Thymus (tissue), 11 donors: Measurements from ENCODE around the gene ZBTB7C. TPM values are rescaled to one million over a fixed set of nuclear protein-coding genes. Genes with fewer than 3 reads are reported as not detected.

Experiments
- DNase-seq, 9 donors: peaks; one replicate each; pipeline ENCODE4 v3.0.0-alpha.2; 2013; ENCODE audit warnings: low spot score in 9 of 9, low read depth in 6 of 9, missing footprints in 1 of 9
- H3K27ac ChIP-seq, 2 donors: one replicate each; pipeline ENCODE4 v1.5.1; 2013; ENCODE audit warnings: control low read depth in 1 of 2, low read depth in 1 of 2, low read length in 1 of 2, mild to moderate bottlenecking in 1 of 2, moderate library complexity in 1 of 2
- H3K27me3 ChIP-seq, 2 donors: one replicate each; pipeline ENCODE4 v1.5.1; 2013; ENCODE audit warnings: low read length in 1 of 2; ENCODE audit not compliant: control insufficient read depth in 2 of 2, insufficient read depth in 1 of 2
- H3K36me3 ChIP-seq, 2 donors: one replicate each; pipeline ENCODE4 v1.5.1; 2013; ENCODE audit warnings: low read length in 1 of 2, mild to moderate bottlenecking in 1 of 2, moderate library complexity in 1 of 2; ENCODE audit not compliant: control insufficient read depth in 2 of 2, insufficient read depth in 2 of 2
- H3K4me1 ChIP-seq, 2 donors: one replicate each; pipeline ENCODE4 v1.5.1; 2013; ENCODE audit warnings: low read length in 2 of 2; ENCODE audit not compliant: control insufficient read depth in 2 of 2, insufficient read depth in 2 of 2
- H3K4me3 ChIP-seq, 2 donors: one replicate each; pipeline ENCODE4 v1.5.1; 2013; ENCODE audit warnings: low read length in 2 of 2, control low read depth in 1 of 2, mild to moderate bottlenecking in 1 of 2
- H3K9me3 ChIP-seq, 2 donors: one replicate each; pipeline ENCODE4 v1.5.1; 2013; ENCODE audit warnings: low read length in 1 of 2, mild to moderate bottlenecking in 1 of 2; ENCODE audit not compliant: control insufficient read depth in 2 of 2, insufficient read depth in 1 of 2
- WGBS: extraction: QIAGEN DNeasy Blood & Tissue Kit; methylation state at CpG from one replicate; pipeline ENCODE4 v1.1.7; 2013; 5-methylcytosine and 5-hydroxymethylcytosine counted together
- polyA plus RNA-seq: library from polyadenylated mRNA; stranded (reverse); fragments of 200-250 nt; gene quantifications from one replicate; pipeline ENCODE4 v1.2.3, GENCODE V29; 2013
- total RNA-seq: library from RNA; stranded (reverse); fragments of 120-200 nt; gene quantifications from one replicate; pipeline ENCODE4 v1.2.4, GENCODE V29; 2013
- donor health status: healthy.

Gene ZBTB7C
- total and polyA plus RNA-seq, 2 donors: 0.14 to 0.73 TPM

DNA sequence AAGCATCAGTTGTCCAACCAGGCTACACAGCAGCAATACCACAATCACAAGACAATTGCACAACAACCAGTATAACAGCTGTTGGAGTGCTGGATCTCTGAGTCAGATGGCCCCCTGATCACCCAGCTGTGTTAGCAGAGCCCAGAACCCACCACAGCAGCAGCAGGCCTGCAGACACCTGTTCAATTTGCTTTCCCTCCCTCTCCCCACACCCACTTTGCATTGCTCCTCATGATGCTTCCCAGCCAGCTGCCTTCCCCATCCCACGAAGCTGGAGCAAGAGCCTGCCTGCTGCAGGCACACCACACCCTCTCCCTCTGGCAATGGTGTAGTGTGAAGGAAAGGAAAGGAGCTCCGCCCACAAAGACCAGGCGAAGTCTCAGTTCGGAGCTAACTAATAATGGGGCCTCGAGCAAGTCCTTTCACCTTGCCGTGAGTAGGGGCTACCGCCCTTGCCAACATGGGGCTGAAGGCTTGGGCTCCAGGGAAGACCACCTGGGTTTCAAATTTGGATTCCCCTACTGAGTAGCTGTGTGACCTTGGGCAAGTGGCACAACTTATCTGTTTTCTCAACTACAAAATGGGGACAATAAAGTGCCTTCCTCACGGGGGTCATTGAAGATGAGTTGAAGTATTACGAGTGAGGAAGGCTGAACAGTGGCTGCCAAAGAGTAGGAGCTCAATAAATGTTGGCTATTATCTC lies 19.4 kb upstream of the ZBTB7C start:
- no peaks in the 10 kb centered on the region for H3K36me3 ChIP-seq
- 78% methylated on average over 9 of the region's 9 CpGs for WGBS
- DNase-seq: no peak
- no peaks in the 10 kb centered on the region for H3K4me1 ChIP-seq
- H3K4me3 ChIP-seq: no peak overlapping the region
- H3K9me3 ChIP-seq: peaks cover 0 to 1% of the 10 kb centered on the region in 2 donors
- H3K27ac ChIP-seq: no peak overlapping the region
- peaks cover 0 to 11% of the 10 kb centered on the region in 2 donors for H3K27me3 ChIP-seq

GRCh38 chr18:48422947-48423378 lies 13.8 kb upstream of the ZBTB7C start:
- Histone ChIP-seq H3K4me1 (peaks cover 0 to 2% of the 10 kb centered on the region in 2 donors), H3K27ac (no peak overlapping the region), H3K4me3 (no peak overlapping the region), H3K27me3 (peaks cover 3 to 24% of the 10 kb centered on the region in 2 donors), H3K36me3 (no peaks in the 10 kb centered on the region), H3K9me3 (no peaks in the 10 kb centered on the region)
- whole genome bisulfite sequencing: 17% methylated on average over 12 of the region's 12 CpGs
- no peak for DNase-seq

DNA sequence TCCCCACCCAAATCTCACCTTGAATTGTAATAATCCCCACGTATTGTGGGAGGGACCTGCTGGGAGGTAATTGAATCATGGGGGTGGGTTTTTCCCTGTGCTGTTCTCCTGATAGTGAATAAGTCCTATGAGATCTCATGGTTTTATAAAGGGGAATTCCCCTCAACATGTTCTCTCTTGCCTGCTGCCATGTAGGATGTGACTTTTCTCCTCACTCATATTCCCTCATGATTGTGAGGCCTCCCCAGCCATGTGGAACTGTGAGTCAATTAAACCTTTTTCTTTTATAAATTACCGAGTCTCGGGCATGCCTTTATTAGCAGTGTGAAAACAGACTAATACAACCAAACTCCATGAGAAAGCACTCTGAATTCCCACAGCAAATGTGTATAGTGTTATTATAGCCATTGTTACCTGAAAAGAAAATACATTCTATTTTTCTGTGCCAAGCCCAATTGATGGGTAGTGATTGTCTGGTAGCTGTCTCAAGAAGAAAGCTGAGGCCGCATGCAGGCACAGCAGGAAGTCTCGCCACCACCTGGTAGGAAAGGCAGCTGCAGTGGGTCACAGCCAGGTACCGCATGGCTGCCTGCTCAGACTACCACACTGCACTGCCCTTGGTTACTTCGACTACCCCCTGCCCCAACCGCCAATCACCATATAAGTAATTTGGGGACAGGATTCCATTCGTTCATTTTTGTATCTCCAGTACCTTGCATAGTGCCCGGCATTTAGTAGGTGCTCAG lies 10.3 kb upstream of the ZBTB7C start:
- WGBS: 87% methylated on average over 10 of the region's 10 CpGs
- Histone ChIP-seq H3K36me3 (no peaks in the 10 kb centered on the region), H3K4me3 (no peak overlapping the region), H3K9me3 (no peaks in the 10 kb centered on the region), H3K27me3 (peaks cover 3 to 30% of the 10 kb centered on the region in 2 donors), H3K27ac (peak overlapping the region in 1 of 2 donors; percentile 17), H3K4me1 (peaks cover 0 to 2% of the 10 kb centered on the region in 2 donors)
- no peak for DNase-seq

DNA sequence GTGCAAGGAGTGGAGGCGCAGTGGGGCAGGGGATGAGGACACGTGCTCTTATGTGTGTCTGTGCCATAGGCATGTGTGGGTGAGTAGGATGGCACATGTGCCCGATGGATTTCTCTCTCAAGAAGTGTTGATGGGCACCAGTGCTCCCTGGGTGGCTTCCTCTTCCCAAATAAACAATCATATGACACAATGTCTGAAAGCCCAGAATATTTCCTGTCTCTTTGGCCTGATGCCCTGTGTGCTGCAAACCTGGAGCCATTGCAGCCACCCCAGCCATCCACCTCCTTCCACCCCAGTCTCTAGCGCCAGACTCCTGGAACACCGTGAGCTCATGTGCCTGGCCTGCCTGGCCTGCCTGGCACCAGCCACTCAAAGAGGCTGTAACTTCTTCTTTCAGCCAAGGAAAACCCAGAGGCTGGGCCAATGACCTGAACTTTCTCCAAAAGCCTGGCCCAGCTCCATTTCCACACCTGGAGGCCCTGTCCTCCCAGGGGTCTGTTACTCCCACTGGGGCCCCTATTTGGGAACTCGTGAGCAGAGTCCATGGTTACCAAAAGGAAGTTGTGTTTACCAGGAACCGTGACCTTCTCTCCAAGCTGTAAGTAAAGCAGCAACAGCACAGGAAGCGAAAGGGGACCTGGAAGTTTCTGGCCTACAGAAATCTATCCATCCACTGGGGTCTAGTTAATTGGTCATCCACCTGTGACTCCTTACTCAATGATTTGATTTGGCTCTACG lies 9.5 kb upstream of the ZBTB7C start:
- H3K27ac ChIP-seq: peak overlapping the region in 1 of 2 donors; percentile 12
- DNase-seq: no peak
- 79% methylated on average over 9 of the region's 9 CpGs for WGBS
- no peaks in the 10 kb centered on the region for H3K36me3 ChIP-seq
- H3K4me1 ChIP-seq: peaks cover 0 to 2% of the 10 kb centered on the region in 2 donors
- no peaks in the 10 kb centered on the region for H3K9me3 ChIP-seq
- peaks cover 3 to 33% of the 10 kb centered on the region in 2 donors for H3K27me3 ChIP-seq
- no peak overlapping the region for H3K4me3 ChIP-seq

DNA sequence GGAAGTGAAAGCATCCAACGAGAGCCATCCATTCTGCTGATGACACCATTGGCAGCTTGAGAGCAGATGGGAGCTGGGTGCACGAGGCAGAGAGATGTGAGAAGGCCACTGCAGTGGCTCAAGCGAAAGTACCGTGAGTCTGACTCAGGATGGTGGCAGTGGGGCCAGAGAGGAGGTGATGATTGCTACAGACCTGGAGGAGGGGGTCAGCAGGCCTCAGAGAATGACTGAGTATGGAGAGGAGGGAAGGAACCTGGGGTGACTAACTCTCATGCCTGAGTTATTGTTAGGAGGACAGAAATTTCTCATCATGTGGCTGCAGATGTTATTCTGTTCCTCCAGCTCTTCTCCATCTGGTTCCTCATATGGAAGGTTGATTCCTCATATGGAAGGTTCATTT lies 8.8 kb upstream of the ZBTB7C start:
- Histone ChIP-seq H3K36me3 (no peaks in the 10 kb centered on the region), H3K9me3 (no peaks in the 10 kb centered on the region), H3K27ac (no peak overlapping the region), H3K4me3 (no peak overlapping the region), H3K27me3 (peaks cover 3 to 35% of the 10 kb centered on the region in 2 donors), H3K4me1 (peaks cover 0 to 2% of the 10 kb centered on the region in 2 donors)
- DNase-seq: no peak
- WGBS: 94% methylated on average over 4 of the region's 4 CpGs

DNA sequence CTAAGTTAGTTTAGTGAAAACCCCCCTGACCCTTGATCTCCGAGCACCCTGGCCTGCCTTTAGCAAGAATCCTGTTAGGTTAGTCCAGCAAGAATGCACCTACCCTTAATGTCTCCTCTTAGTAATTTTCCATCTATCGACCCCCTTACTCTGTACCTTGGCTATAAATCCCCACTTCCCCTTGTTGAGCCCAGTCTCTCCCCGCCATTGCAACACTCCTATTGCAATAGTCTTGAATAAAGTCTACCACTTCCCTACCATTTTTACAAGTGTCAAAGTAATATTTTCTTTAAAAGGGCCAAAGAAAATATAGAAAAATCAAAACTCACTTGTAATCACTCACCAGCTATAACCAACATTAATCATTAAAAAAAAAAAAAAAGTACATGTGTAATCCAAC lies 4.2 kb upstream of the ZBTB7C start:
- DNase-seq: no peak
- H3K36me3 ChIP-seq: no peaks in the 10 kb centered on the region
- H3K9me3 ChIP-seq: no peaks in the 10 kb centered on the region
- 96% methylated on average over 3 of the region's 3 CpGs for WGBS
- peaks cover 38 to 57% of the 10 kb centered on the region in 2 donors for H3K27me3 ChIP-seq
- no peak overlapping the region for H3K27ac ChIP-seq
- no peak overlapping the region for H3K4me3 ChIP-seq
- H3K4me1 ChIP-seq: peaks cover 0 to 5% of the 10 kb centered on the region in 2 donors

DNA sequence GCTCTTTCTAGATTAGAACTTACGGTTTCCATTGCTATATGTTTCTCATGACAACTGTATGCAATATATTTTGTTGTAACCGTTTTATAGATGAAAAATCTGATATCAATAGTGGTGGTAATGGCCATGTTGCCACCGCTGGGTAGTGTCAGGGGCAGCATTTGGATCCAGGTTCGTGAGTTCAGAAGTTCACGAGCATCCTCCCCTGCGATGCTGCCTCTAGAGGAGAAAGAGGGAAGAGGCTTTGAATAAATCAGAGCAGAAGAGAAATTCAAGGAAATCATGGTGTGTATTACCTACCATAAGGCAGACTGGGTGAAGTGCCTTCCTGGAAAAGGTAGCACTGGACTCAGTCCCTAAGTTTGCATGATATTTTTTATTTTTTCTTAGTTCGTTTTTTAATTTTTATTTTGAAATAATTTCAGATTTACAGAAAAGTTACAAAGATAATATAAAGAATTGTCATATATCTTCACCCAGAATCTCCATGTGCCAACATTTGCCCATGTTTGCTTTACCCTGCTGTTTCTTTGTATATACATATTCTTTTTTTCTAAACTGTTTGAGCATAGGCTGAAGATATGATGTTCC lies 3.3 kb upstream of the ZBTB7C start:
- Histone ChIP-seq H3K36me3 (no peaks in the 10 kb centered on the region), H3K27me3 (peaks cover 47 to 61% of the 10 kb centered on the region in 2 donors), H3K4me3 (no peak overlapping the region), H3K27ac (no peak overlapping the region), H3K9me3 (no peaks in the 10 kb centered on the region), H3K4me1 (peaks cover 2 to 5% of the 10 kb centered on the region in 2 donors)
- DNase-seq: peak in 2 of 9 donors; percentile 13 to 30
- 13% methylated on average over 7 of the region's 7 CpGs for WGBS

DNA sequence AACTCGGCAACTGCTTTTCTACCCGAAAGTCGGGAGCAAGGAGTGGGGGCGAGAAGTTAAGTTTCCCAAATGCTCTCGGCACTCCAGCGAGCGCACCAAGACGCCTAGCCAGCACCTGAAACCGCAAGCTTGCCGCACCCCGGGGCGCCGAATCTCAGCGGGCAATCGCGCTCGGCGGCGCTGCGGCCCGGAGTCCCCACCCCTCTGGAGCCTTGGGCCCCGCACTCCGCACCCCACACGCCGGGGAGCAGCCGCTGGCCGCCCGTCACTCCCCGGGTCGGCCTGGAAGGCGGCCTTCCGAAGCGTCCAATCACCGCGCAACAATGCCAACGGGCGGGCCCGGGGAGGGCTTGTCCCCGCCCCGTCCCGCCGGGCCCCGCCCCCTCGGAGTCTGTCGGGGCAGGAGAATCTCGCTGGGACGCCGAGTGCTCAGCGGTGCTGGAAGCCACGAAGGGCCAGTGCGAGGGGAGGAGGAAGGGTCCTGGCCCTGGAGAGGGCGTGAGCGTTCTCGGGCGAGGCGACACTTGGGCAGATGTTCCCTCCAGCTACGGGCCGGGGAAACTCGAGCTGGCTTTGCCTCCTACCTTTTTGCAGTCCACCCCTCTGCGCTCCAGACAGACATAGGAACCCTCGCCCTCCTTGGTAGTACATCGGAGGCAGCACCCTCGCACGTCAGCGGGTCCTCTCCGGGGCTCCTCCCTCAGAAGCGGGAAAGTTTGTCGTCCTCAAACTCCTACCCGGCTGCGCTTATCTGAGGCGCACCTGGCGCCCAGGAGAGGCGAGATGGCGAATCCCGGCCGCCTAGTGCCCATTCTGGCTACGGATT lies 1.1 kb upstream of the ZBTB7C start:
- H3K36me3 ChIP-seq: no peaks in the 10 kb centered on the region
- peaks cover 61 to 79% of the 10 kb centered on the region in 2 donors for H3K27me3 ChIP-seq
- peaks cover 2 to 5% of the 10 kb centered on the region in 2 donors for H3K4me1 ChIP-seq
- H3K4me3 ChIP-seq: peak overlapping the region; percentile 34 to 52
- 2% methylated on average over 77 of the region's 77 CpGs for WGBS
- H3K27ac ChIP-seq: no peak overlapping the region
- H3K9me3 ChIP-seq: no peaks in the 10 kb centered on the region
- DNase-seq: peak in 8 of 9 donors; percentile 9 to 59 (median 32)
